Hepatocyte (in vitro differentiated cells): ENCODE measurements around the gene TLE6.
"Not testable (repeated sequence)": the region's sequence is repeated elsewhere in the genome, so short reads cannot be mapped to it uniquely, and the experiment has no call there.

Experiments
- EZH2 ChIP-seq: fragments of 200-600 bp; sonication (generic); IDR thresholded peaks from 2 replicates; pipeline ENCODE4 v1.6.1; 2016; ENCODE audit warnings: antibody characterized with exemption, mild to moderate bottlenecking, borderline replicate concordance
- EZH2phosphoT487 ChIP-seq: fragments of 200-600 bp; sonication (generic); IDR thresholded peaks from one replicate; pipeline ENCODE4 v1.6.1; 2018; ENCODE audit warnings: antibody characterized with exemption, mild to moderate bottlenecking, low read depth, moderate library complexity; ENCODE audit not compliant: unreplicated experiment, severe bottlenecking
- TF ChIP-seq, protein P1 (sequence below): fragments of 200-600 bp; sonication (generic); IDR thresholded peaks from 2 replicates; pipeline ENCODE4 v1.5.1; 2016; ENCODE audit warnings: antibody characterized with exemption, mild to moderate bottlenecking; ENCODE audit not compliant: poor library complexity

GRCh38 chr19:3036977-3037544, 59.7 kb downstream of the TLE6 start:
- TF ChIP-seq, protein P1, sequence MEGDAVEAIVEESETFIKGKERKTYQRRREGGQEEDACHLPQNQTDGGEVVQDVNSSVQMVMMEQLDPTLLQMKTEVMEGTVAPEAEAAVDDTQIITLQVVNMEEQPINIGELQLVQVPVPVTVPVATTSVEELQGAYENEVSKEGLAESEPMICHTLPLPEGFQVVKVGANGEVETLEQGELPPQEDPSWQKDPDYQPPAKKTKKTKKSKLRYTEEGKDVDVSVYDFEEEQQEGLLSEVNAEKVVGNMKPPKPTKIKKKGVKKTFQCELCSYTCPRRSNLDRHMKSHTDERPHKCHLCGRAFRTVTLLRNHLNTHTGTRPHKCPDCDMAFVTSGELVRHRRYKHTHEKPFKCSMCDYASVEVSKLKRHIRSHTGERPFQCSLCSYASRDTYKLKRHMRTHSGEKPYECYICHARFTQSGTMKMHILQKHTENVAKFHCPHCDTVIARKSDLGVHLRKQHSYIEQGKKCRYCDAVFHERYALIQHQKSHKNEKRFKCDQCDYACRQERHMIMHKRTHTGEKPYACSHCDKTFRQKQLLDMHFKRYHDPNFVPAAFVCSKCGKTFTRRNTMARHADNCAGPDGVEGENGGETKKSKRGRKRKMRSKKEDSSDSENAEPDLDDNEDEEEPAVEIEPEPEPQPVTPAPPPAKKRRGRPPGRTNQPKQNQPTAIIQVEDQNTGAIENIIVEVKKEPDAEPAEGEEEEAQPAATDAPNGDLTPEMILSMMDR: not testable (repeated sequence)
- not testable (repeated sequence) for TF ChIP-seq EZH2, EZH2phosphoT487
